DND-41 (cell line): Measurements from ENCODE around the gene CPNE4.

Source experiments
- ATAC-seq: fragments of 200-7000 bp; cut with Tn5 transposase; 3 replicates; pipeline ENCODE4 v1.9.1; 2021; ENCODE audit warnings: low read depth; ENCODE audit not compliant: insufficient read depth
- DNase-seq: peaks from one replicate; pipeline ENCODE4 v3.0.0-alpha.2; 2020
- H2AFZ ChIP-seq: 2 replicates; pipeline ENCODE4 v1.6.0; 2012; ENCODE audit warnings: low read depth, low read length
- H3K27ac ChIP-seq: 2 replicates; pipeline ENCODE4 v1.5.1; 2012; ENCODE audit warnings: low read length, inconsistent platforms
- H3K27me3 ChIP-seq: fragments of 200-600 bp; sonication (generic); 2 replicates; pipeline ENCODE4 v1.6.0; 2012; ENCODE audit warnings: low read length, mild to moderate bottlenecking, inconsistent platforms; ENCODE audit not compliant: insufficient read depth, poor library complexity
- H3K36me3 ChIP-seq: 2 replicates; pipeline ENCODE4 v1.5.1; 2012; ENCODE audit warnings: low read length, inconsistent platforms; ENCODE audit not compliant: insufficient read depth
- H3K4me1 ChIP-seq: 2 replicates; pipeline ENCODE4 v1.5.1; 2012; ENCODE audit warnings: mild to moderate bottlenecking, low read length; ENCODE audit not compliant: insufficient read depth
- H3K4me2 ChIP-seq: 2 replicates; pipeline ENCODE4 v1.6.0; 2012; ENCODE audit warnings: mild to moderate bottlenecking, moderate library complexity, low read length, inconsistent platforms; ENCODE audit not compliant: insufficient read depth
- H3K4me3 ChIP-seq, 2 experiments: fragments of 200-600 bp in 1 of 2; shearing (Covaris generic) in 1 of 2; 2 replicates each; pipeline ENCODE4 v1.5.1; 2012 to 2016; ENCODE audit warnings: inconsistent platforms in 2 of 2, low read length in 2 of 2, mild to moderate bottlenecking in 2 of 2, low read depth in 1 of 2, moderate library complexity in 1 of 2
- H3K79me2 ChIP-seq: 2 replicates; pipeline ENCODE4 v1.6.0; 2012; ENCODE audit warnings: low read length, inconsistent platforms; ENCODE audit not compliant: insufficient read depth
- H3K9ac ChIP-seq: 2 replicates; pipeline ENCODE4 v1.6.0; 2012; ENCODE audit warnings: low read depth, mild to moderate bottlenecking, inconsistent platforms, low read length, moderate library complexity
- H3K9me3 ChIP-seq: 2 replicates; pipeline ENCODE4 v1.5.1; 2012; ENCODE audit warnings: low read length, moderate library complexity, mild to moderate bottlenecking, inconsistent platforms; ENCODE audit not compliant: insufficient read depth, severe bottlenecking
- H4K20me1 ChIP-seq: 2 replicates; pipeline ENCODE4 v1.6.0; 2012; ENCODE audit warnings: low read length; ENCODE audit not compliant: insufficient read depth
- EZH2 ChIP-seq: IDR thresholded peaks from 3 replicates; pipeline ENCODE4 v1.6.1; 2012; ENCODE audit warnings: borderline replicate concordance, low read depth, mild to moderate bottlenecking, moderate library complexity, low read length, inconsistent platforms; ENCODE audit not compliant: severe bottlenecking
- TF ChIP-seq, protein P1 (sequence below): IDR thresholded peaks from 2 replicates; pipeline ENCODE4 v1.5.1; 2012; ENCODE audit warnings: borderline replicate concordance, low read length, moderate library complexity, mild to moderate bottlenecking; ENCODE audit not compliant: poor library complexity, severe bottlenecking; ENCODE audit errors: extremely low read depth

Gene CPNE4

DNA sequence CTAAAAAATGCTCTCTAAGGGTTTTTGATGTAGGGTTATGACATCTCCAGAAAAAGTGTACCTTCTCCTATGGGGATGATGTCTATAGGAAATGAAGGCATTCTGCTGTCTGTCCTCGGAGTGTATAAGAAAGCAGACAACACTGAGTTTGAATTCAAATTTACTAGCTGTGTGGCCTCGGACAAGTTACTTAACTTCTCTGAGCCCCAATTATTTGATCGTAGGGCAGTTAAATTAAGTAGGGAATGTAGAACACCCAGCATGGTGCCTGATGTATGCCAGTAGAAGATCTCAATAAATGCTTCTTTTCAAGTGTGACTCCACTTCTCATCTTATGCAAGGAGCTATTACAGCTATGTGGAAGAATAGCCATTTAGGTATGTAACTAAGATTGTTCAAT, 184.6 kb downstream of the CPNE4 start:
- Histone ChIP-seq H3K27me3 (no peaks in the 10 kb centered on the region), H3K9me3 (no peaks in the 10 kb centered on the region), H3K9ac (no peak overlapping the region), H3K79me2 (no peaks in the 10 kb centered on the region), H3K36me3 (no peaks in the 10 kb centered on the region), H2AFZ (no peak overlapping the region), H3K4me1 (no peaks in the 10 kb centered on the region), H3K4me2 (no peak overlapping the region), H3K27ac (no peak overlapping the region), H3K4me3 (no peak overlapping the region), H4K20me1 (no peaks in the 10 kb centered on the region)
- TF ChIP-seq EZH2, result no peak
- TF ChIP-seq, protein P1, sequence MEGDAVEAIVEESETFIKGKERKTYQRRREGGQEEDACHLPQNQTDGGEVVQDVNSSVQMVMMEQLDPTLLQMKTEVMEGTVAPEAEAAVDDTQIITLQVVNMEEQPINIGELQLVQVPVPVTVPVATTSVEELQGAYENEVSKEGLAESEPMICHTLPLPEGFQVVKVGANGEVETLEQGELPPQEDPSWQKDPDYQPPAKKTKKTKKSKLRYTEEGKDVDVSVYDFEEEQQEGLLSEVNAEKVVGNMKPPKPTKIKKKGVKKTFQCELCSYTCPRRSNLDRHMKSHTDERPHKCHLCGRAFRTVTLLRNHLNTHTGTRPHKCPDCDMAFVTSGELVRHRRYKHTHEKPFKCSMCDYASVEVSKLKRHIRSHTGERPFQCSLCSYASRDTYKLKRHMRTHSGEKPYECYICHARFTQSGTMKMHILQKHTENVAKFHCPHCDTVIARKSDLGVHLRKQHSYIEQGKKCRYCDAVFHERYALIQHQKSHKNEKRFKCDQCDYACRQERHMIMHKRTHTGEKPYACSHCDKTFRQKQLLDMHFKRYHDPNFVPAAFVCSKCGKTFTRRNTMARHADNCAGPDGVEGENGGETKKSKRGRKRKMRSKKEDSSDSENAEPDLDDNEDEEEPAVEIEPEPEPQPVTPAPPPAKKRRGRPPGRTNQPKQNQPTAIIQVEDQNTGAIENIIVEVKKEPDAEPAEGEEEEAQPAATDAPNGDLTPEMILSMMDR, result no peak
- ATAC-seq (no peak), DNase-seq (no peak)

DNA sequence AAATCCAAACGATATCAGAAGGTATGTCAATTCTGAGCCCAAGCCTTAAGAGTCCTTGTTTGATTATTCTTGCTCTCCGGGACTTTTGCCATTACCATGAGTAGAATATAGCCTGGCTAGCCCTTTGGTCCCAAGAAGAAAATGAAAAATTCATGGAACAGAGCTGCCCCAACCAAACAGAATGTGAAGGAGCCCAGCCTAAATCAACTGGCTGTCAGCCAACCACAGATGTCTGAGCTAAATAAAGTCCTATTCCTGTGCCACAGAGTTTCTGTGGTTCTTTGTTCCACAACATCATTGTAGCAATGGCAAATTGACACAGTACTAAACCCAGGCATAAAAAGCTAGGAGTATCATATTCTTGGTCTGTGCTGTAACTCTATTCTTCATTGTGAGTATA, 185.2 kb downstream of the CPNE4 start:
- Histone ChIP-seq H3K79me2 (no peaks in the 10 kb centered on the region), H3K9ac (no peak overlapping the region), H3K4me1 (no peaks in the 10 kb centered on the region), H2AFZ (no peak overlapping the region), H3K27me3 (no peaks in the 10 kb centered on the region), H3K4me2 (no peak overlapping the region), H3K9me3 (no peaks in the 10 kb centered on the region), H3K27ac (no peak overlapping the region), H4K20me1 (no peaks in the 10 kb centered on the region), H3K36me3 (no peaks in the 10 kb centered on the region), H3K4me3 (no peak overlapping the region)
- TF ChIP-seq EZH2, result no peak
- TF ChIP-seq, protein P1, result no peak
- DNase-seq (no peak), ATAC-seq (no peak)

GRCh38 chr3:131847966-131848510, 186.8 kb downstream of the CPNE4 start:
- TF ChIP-seq EZH2, result no peak
- TF ChIP-seq, protein P1, result no peak
- no peaks in the 10 kb centered on the region for H4K20me1 ChIP-seq
- no peaks in the 10 kb centered on the region for H3K79me2 ChIP-seq
- H3K36me3 ChIP-seq, result no peaks in the 10 kb centered on the region
- no peak overlapping the region for H3K9ac ChIP-seq
- ATAC-seq, result no peak
- H3K4me3 ChIP-seq, result no peak overlapping the region
- no peaks in the 10 kb centered on the region for H3K9me3 ChIP-seq
- no peak overlapping the region for H3K4me2 ChIP-seq
- no peak overlapping the region for H2AFZ ChIP-seq
- no peaks in the 10 kb centered on the region for H3K27me3 ChIP-seq
- DNase-seq, result no peak
- no peaks in the 10 kb centered on the region for H3K4me1 ChIP-seq
- H3K27ac ChIP-seq, result no peak overlapping the region
